ENCODE measurements around the gene EFCAB8.

- TF ChIP-seq, protein P1, sequence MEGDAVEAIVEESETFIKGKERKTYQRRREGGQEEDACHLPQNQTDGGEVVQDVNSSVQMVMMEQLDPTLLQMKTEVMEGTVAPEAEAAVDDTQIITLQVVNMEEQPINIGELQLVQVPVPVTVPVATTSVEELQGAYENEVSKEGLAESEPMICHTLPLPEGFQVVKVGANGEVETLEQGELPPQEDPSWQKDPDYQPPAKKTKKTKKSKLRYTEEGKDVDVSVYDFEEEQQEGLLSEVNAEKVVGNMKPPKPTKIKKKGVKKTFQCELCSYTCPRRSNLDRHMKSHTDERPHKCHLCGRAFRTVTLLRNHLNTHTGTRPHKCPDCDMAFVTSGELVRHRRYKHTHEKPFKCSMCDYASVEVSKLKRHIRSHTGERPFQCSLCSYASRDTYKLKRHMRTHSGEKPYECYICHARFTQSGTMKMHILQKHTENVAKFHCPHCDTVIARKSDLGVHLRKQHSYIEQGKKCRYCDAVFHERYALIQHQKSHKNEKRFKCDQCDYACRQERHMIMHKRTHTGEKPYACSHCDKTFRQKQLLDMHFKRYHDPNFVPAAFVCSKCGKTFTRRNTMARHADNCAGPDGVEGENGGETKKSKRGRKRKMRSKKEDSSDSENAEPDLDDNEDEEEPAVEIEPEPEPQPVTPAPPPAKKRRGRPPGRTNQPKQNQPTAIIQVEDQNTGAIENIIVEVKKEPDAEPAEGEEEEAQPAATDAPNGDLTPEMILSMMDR (conservative IDR thresholded peaks at IDR 0.05), result no peak
- no peak for TF ChIP-seq EZH2 (IDR thresholded peaks at IDR 0.05; ENCODE audit: low read depth)
Measured at GRCh38 chr20:33000802-33001466, 142.2 kb downstream of the EFCAB8 start.
